Suppressor macrophage treated with lipopolysaccharide for 4 hours (primary cell): Measurements from ENCODE around the gene TLCD3B.
"Not testable (repeated sequence)": the region's sequence is repeated elsewhere in the genome, so short reads cannot be mapped to it uniquely, and the experiment has no call there.

ENCODE experiments used
- DNase-seq: peaks from one replicate; pipeline ENCODE4 v3.0.0-alpha.2; 2020

TLCD3B gene

GRCh38 chr16:30025156-30025555, 5.9 kb downstream of the TLCD3B start:
- no peak for DNase-seq

- no peak for DNase-seq
Observed at GRCh38 chr16:30024451-30024850, 6.6 kb downstream of the TLCD3B start.

- DNase-seq, result no peak
Observed at GRCh38 chr16:30023586-30023985, 7.5 kb downstream of the TLCD3B start.

- no peak for DNase-seq
Observed at GRCh38 chr16:30022887-30023286, 8.2 kb downstream of the TLCD3B start, which contains the start of gene C16orf92. TSS of gene C16orf92 (plus strand) at chr16:30023198. CDS start at chr16:30023341, 143 bp downstream.

GRCh38 chr16:30018731-30019158, 12.3 kb downstream of the TLCD3B start:
- DNase-seq, result no peak

- DNase-seq, result not testable (repeated sequence)
Observed at GRCh38 chr16:30017937-30018336, 13.1 kb downstream of the TLCD3B start.

- no peak for DNase-seq
Observed at GRCh38 chr16:30017277-30017656, 13.8 kb downstream of the TLCD3B start.

GRCh38 chr16:30016555-30017276, 14.4 kb downstream of the TLCD3B start:
- DNase-seq, result no peak

- DNase-seq, result not testable (repeated sequence)
Observed at GRCh38 chr16:30015450-30015849, 15.6 kb downstream of the TLCD3B start.

- DNase-seq, result not testable (repeated sequence)
Observed at GRCh38 chr16:30012598-30012997, 18.5 kb downstream of the TLCD3B start.

- DNase-seq, result no peak
Observed at GRCh38 chr16:30011714-30012504, 19.2 kb downstream of the TLCD3B start.

GRCh38 chr16:30010844-30011713, 20.0 kb downstream of the TLCD3B start, which contains the start of gene DOC2A:
TSS of gene DOC2A (minus strand) at chr16:30011027. CDS start at chr16:30010222, 805 bp downstream.
- peak; percentile 12 for DNase-seq

- no peak for DNase-seq
Observed at GRCh38 chr16:30009990-30010843, 20.9 kb downstream of the TLCD3B start.

GRCh38 chr16:30009085-30009862, 21.8 kb downstream of the TLCD3B start:
- no peak for DNase-seq

GRCh38 chr16:30007378-30007895, 23.6 kb downstream of the TLCD3B start:
- no peak for DNase-seq

- no peak for DNase-seq
Observed at GRCh38 chr16:30006659-30007377, 24.3 kb downstream of the TLCD3B start.

- DNase-seq, result no peak
Observed at GRCh38 chr16:30006095-30006473, 25.0 kb downstream of the TLCD3B start.

- peak; percentile 48 for DNase-seq
Observed at GRCh38 chr16:30005341-30006094, 25.6 kb downstream of the TLCD3B start.

- DNase-seq, result no peak
Observed at GRCh38 chr16:30004811-30005242, 26.2 kb downstream of the TLCD3B start.
